Erythroblast (primary cell): Measurements from ENCODE around the gene RAB12.

Experiments used
- GATA1 ChIP-seq: IDR thresholded peaks from 2 replicates; pipeline ENCODE4 v1.6.1; 2011; ENCODE audit warnings: low read depth, mild to moderate bottlenecking, control low read depth, low read length, moderate library complexity
- POLR2A ChIP-seq: IDR thresholded peaks from 2 replicates; pipeline ENCODE4 v1.6.1; 2011; ENCODE audit warnings: mild to moderate bottlenecking, low read length

DNA sequence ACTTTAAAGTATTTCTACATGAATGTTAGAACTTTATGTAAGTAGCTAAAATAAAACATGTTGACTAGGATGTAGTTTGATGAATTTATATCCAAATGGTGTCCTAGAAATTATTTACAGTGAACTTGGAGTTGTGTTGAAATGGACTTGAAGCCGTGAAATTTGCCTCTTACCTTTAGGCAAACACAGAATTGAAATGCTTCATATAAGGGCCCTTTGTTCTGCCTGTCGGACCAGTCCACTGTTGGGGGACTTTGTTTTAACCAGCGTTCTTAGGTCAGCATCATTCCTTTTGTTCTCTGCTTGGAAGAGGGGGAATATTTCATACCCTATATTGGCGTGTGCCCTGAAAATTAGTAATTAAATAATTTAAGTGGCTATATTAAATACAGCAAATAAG lies 18.3 kb downstream of the RAB12 start:
- TF ChIP-seq POLR2A (no peak), GATA1 (no peak)
